ENCODE data around the gene FGD3.

GRCh38 chr9:93077367-93077766 is 130.0 kb downstream of the FGD3 start:
- TF ChIP-seq, protein P1, sequence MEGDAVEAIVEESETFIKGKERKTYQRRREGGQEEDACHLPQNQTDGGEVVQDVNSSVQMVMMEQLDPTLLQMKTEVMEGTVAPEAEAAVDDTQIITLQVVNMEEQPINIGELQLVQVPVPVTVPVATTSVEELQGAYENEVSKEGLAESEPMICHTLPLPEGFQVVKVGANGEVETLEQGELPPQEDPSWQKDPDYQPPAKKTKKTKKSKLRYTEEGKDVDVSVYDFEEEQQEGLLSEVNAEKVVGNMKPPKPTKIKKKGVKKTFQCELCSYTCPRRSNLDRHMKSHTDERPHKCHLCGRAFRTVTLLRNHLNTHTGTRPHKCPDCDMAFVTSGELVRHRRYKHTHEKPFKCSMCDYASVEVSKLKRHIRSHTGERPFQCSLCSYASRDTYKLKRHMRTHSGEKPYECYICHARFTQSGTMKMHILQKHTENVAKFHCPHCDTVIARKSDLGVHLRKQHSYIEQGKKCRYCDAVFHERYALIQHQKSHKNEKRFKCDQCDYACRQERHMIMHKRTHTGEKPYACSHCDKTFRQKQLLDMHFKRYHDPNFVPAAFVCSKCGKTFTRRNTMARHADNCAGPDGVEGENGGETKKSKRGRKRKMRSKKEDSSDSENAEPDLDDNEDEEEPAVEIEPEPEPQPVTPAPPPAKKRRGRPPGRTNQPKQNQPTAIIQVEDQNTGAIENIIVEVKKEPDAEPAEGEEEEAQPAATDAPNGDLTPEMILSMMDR (IDR thresholded peaks at IDR 0.05; ENCODE audit: insufficient read depth, low read depth, low read length): no peak
- TF ChIP-seq EZH2 (IDR thresholded peaks at IDR 0.05; ENCODE audit: insufficient read depth, low read length): no peak

Measured in astrocyte (in vitro differentiated cells and primary cell).